Eye (tissue), 1 donor: ENCODE results near the gene WDR46.

Experiments
- DNase-seq: peaks from one replicate; pipeline ENCODE4 v3.0.0-alpha.2; 2015

The WDR46 gene

GRCh38 chr6:33288921-33289783 is at the start of gene WDR46, which contains the start of gene PFDN6:
WDR46 (minus strand) TSS chr6:33289239; CDS start chr6:33289170, 69 bp downstream.
PFDN6 (plus strand) TSS chr6:33289601; CDS start chr6:33289857, 256 bp downstream.
- DNase-seq, result peak; percentile 98

GRCh38 chr6:33336495-33336894 is 47.5 kb upstream of the WDR46 start:
- no peak for DNase-seq

GRCh38 chr6:33335916-33336315 is 46.9 kb upstream of the WDR46 start:
- no peak for DNase-seq

GRCh38 chr6:33333666-33334065 is 44.6 kb upstream of the WDR46 start:
- no peak for DNase-seq

- no peak for DNase-seq
Measured at GRCh38 chr6:33330736-33331135, 41.7 kb upstream of the WDR46 start.

- no peak for DNase-seq
Measured at GRCh38 chr6:33329058-33329457, 40.0 kb upstream of the WDR46 start.

- no peak for DNase-seq
Measured at GRCh38 chr6:33324125-33324524, 35.1 kb upstream of the WDR46 start.

GRCh38 chr6:33323623-33323948 is 34.5 kb upstream of the WDR46 start:
- no peak for DNase-seq

GRCh38 chr6:33321227-33321626 is 32.2 kb upstream of the WDR46 start:
- DNase-seq, result no peak

- no peak for DNase-seq
Measured at GRCh38 chr6:33320315-33321181, 31.5 kb upstream of the WDR46 start.

GRCh38 chr6:33319939-33320314 is 30.9 kb upstream of the WDR46 start:
- no peak for DNase-seq

- DNase-seq, result no peak
Measured at GRCh38 chr6:33318426-33319073, 29.5 kb upstream of the WDR46 start.

GRCh38 chr6:33317669-33318425 is 28.8 kb upstream of the WDR46 start, which contains the start of gene ZBTB22:
ZBTB22 (minus strand) TSS chr6:33317744; CDS start chr6:33316916, 828 bp downstream.
- DNase-seq, result peak; percentile 100

- no peak for DNase-seq
Measured at GRCh38 chr6:33317419-33317668, 28.3 kb upstream of the WDR46 start.

GRCh38 chr6:33316603-33317418 is 27.8 kb upstream of the WDR46 start:
- DNase-seq, result no peak

- no peak for DNase-seq
Measured at GRCh38 chr6:33315793-33316602, 27.0 kb upstream of the WDR46 start.

GRCh38 chr6:33314943-33315792 is 26.1 kb upstream of the WDR46 start:
- DNase-seq, result no peak

GRCh38 chr6:33314515-33314942 is 25.5 kb upstream of the WDR46 start:
- DNase-seq, result peak; percentile 68

GRCh38 chr6:33313709-33314514 is 24.9 kb upstream of the WDR46 start, which contains the start of gene TAPBP:
TAPBP (minus strand) TSS chr6:33314078; CDS start chr6:33314041, 37 bp downstream.
- DNase-seq, result peak; percentile 80
